ENCODE results near the gene PTRHD1. TPM values are rescaled to one million over a fixed set of nuclear protein-coding genes. Genes with fewer than 3 reads are reported as not detected.

PTRHD1 gene
- total and polyA plus RNA-seq, 7 experiments from 2014 or later, result 14.3 to 40.8 (median 23.5) TPM

DNA sequence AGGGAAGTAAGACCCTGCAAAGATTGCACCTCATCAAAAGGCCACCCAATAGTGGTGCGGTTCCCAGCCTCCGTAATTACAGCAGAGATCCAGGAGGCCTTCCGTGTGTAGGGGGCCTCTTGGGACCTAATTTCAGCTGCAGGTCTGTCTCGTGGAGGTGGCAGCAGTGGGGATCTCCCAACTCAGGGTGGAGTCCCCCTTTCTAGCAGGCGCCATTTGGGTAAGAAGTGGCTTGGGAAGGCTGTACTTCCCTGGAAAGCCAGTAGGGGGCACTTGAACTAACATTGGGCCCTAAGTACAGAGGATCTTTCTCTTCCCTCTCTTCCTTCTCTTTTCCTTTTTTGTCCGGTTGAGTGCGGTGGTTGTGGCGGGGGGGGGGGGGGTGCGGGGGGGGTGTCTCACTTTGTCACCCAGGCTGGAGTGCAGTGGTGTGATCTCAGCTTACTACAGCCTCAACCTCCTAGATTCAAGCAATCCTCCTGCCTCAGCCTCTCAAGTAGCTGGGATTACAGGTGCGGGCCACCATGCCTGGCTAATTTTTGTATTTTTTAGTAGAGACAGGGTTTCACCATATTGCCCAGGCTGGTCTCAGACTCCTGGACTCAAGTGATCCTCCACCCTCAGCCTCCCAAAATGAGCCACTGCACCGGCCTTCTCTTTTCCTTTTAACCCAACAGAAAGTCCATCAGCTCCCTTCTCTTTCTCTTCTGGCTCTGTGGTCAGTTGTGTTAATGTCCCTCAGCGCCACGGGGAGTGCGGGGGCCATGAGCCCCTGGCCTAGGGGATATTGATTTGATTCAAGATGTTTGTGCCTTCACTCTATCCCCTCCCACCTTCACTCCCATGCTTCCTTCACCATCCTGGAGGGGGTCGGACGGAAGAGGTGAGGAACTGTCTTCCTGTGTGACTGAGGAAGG, 32.0 kb upstream of the PTRHD1 start:
- H3K4me3 ChIP-seq (ENCODE audit: low read length), result no peak overlapping the region
- Mint-ChIP-seq H3K36me3 (peaks cover 0 to 16% (median 5%) of the 10 kb centered on the region in 5 donors), H3K27me3 (no peaks in the 10 kb centered on the region), H3K4me1 (peaks cover 4 to 23% (median 7%) of the 10 kb centered on the region in 7 donors), H3K27ac (peak overlapping the region in 2 of 9 donors; percentile 41 to 87), H3K9me3 (no peaks in the 10 kb centered on the region), H3K4me3 (no peak overlapping the region)
- ChIA-PET POLR2A (no interaction called here), CTCF (interaction anchor here (0.7 to 3.9 kb wide), 4 partner anchors 10 to 416 kb away, joined by 4 to 80 read pairs (median 12); no protein-coding TSS in a partner anchor)
- peaks cover 0 to 28% (median 0%) of the 10 kb centered on the region in 3 experiments for H3K36me3 ChIP-seq (ENCODE audit: control insufficient read depth in 2 of 3, insufficient read depth in 3 of 3, low read length in 3 of 3)
- DNase-seq, result peak in 4 of 9 donors; percentile 10 to 25 (median 16)
- H3K4me1 ChIP-seq (ENCODE audit: control insufficient read depth in 2 of 2, insufficient read depth in 2 of 2, low read length in 2 of 2), result peaks cover 0 to 4% of the 10 kb centered on the region in 2 donors
- ATAC-seq, result no peak
- H3K27ac ChIP-seq (ENCODE audit: low read depth, low read length), result no peak overlapping the region
- intact Hi-C loops (cut with micrococcal nuclease), result loop anchor here (5.0 kb wide), 2 partner anchors 302 to 372 kb away; no protein-coding TSS in a partner anchor
- H3K9me3 ChIP-seq (ENCODE audit: control insufficient read depth in 2 of 3, low read length in 3 of 3), result no peaks in the 10 kb centered on the region
- H3K27me3 ChIP-seq (ENCODE audit: control insufficient read depth in 2 of 2, insufficient read depth in 2 of 2, low read length in 2 of 2), result no peaks in the 10 kb centered on the region

GRCh38 chr2:24824071-24824588, 30.9 kb upstream of the PTRHD1 start:
- intact Hi-C loops (cut with micrococcal nuclease), result no loop called here
- Mint-ChIP-seq H3K36me3 (peaks cover 0 to 18% (median 5%) of the 10 kb centered on the region in 5 donors), H3K4me3 (no peak overlapping the region), H3K27ac (no peak overlapping the region), H3K9me3 (no peaks in the 10 kb centered on the region), H3K27me3 (no peaks in the 10 kb centered on the region), H3K4me1 (peaks cover 4 to 23% (median 7%) of the 10 kb centered on the region in 7 donors)
- peaks cover 0 to 37% (median 0%) of the 10 kb centered on the region in 3 experiments for H3K36me3 ChIP-seq (ENCODE audit: control insufficient read depth in 2 of 3, insufficient read depth in 3 of 3, low read length in 3 of 3)
- DNase-seq (peak in 1 of 9 donors; percentile 15), ATAC-seq (no peak)
- POLR2A ChIA-PET, result no interaction called here
- peaks cover 0 to 4% of the 10 kb centered on the region in 2 donors for H3K4me1 ChIP-seq (ENCODE audit: control insufficient read depth in 2 of 2, insufficient read depth in 2 of 2, low read length in 2 of 2)
- no peak overlapping the region for H3K4me3 ChIP-seq (ENCODE audit: low read length)
- no peaks in the 10 kb centered on the region for H3K27me3 ChIP-seq (ENCODE audit: control insufficient read depth in 2 of 2, insufficient read depth in 2 of 2, low read length in 2 of 2)
- no peaks in the 10 kb centered on the region for H3K9me3 ChIP-seq (ENCODE audit: control insufficient read depth in 2 of 3, low read length in 3 of 3)
- H3K27ac ChIP-seq (ENCODE audit: low read depth, low read length), result no peak overlapping the region
- CTCF ChIA-PET, result interaction anchor here (0.7 to 2.1 kb wide), 3 partner anchors 86 to 415 kb away, joined by 3 to 4 read pairs (median 3); no protein-coding TSS in a partner anchor

GRCh38 chr2:24822049-24822706, 29.0 kb upstream of the PTRHD1 start:
- Histone ChIP-seq H3K36me3 (ENCODE audit: control insufficient read depth in 2 of 3, insufficient read depth in 3 of 3, low read length in 3 of 3) (peaks cover 0 to 42% (median 0%) of the 10 kb centered on the region in 3 experiments), H3K4me3 (ENCODE audit: low read length) (no peak overlapping the region), H3K4me1 (ENCODE audit: control insufficient read depth in 2 of 2, insufficient read depth in 2 of 2, low read length in 2 of 2) (peaks cover 0 to 4% of the 10 kb centered on the region in 2 donors), H3K27me3 (ENCODE audit: control insufficient read depth in 2 of 2, insufficient read depth in 2 of 2, low read length in 2 of 2) (no peaks in the 10 kb centered on the region), H3K27ac (ENCODE audit: low read depth, low read length) (no peak overlapping the region), H3K9me3 (ENCODE audit: control insufficient read depth in 2 of 3, low read length in 3 of 3) (no peaks in the 10 kb centered on the region)
- intact Hi-C loops (cut with micrococcal nuclease), result no loop called here
- CTCF ChIA-PET, result interaction anchor here (1.2 kb wide), 1 partner anchor 412 kb away, joined by 5 read pairs; no protein-coding TSS in a partner anchor
- Mint-ChIP-seq H3K9me3 (no peaks in the 10 kb centered on the region), H3K27ac (no peak overlapping the region), H3K27me3 (no peaks in the 10 kb centered on the region), H3K36me3 (peaks cover 0 to 25% (median 5%) of the 10 kb centered on the region in 5 donors), H3K4me1 (peaks cover 0 to 20% (median 4%) of the 10 kb centered on the region in 7 donors), H3K4me3 (no peak overlapping the region)
- DNase-seq (peak in 1 of 9 donors; percentile 10), ATAC-seq (no peak)
- POLR2A ChIA-PET, result no interaction called here

- DNase-seq, result no peak
- no peak for ATAC-seq
- Histone ChIP-seq H3K4me3 (ENCODE audit: low read length) (no peak overlapping the region), H3K36me3 (ENCODE audit: control insufficient read depth in 2 of 3, insufficient read depth in 3 of 3, low read length in 3 of 3) (peaks cover 0 to 43% (median 0%) of the 10 kb centered on the region in 3 experiments), H3K4me1 (ENCODE audit: control insufficient read depth in 2 of 2, insufficient read depth in 2 of 2, low read length in 2 of 2) (peaks cover 0 to 4% of the 10 kb centered on the region in 2 donors), H3K27ac (ENCODE audit: low read depth, low read length) (no peak overlapping the region), H3K9me3 (ENCODE audit: control insufficient read depth in 2 of 3, low read length in 3 of 3) (no peaks in the 10 kb centered on the region), H3K27me3 (ENCODE audit: control insufficient read depth in 2 of 2, insufficient read depth in 2 of 2, low read length in 2 of 2) (no peaks in the 10 kb centered on the region)
- ChIA-PET POLR2A (no interaction called here), CTCF (no interaction called here)
- intact Hi-C loops (cut with micrococcal nuclease), result no loop called here
- Mint-ChIP-seq H3K27ac (no peak overlapping the region), H3K4me3 (no peak overlapping the region), H3K36me3 (peaks cover 2 to 32% (median 11%) of the 10 kb centered on the region in 5 donors), H3K27me3 (no peaks in the 10 kb centered on the region), H3K9me3 (no peaks in the 10 kb centered on the region), H3K4me1 (peaks cover 0 to 14% (median 2%) of the 10 kb centered on the region in 7 donors)
These were observed 28.3 kb upstream of the PTRHD1 start for GRCh38 chr2:24821433-24821891.

- H3K4me1 Mint-ChIP-seq, result peaks cover 0 to 7% (median 0%) of the 10 kb centered on the region in 7 donors
- H3K4me1 ChIP-seq (ENCODE audit: control insufficient read depth in 2 of 2, insufficient read depth in 2 of 2, low read length in 2 of 2), result no peaks in the 10 kb centered on the region
- ATAC-seq (no peak), DNase-seq (peak in 1 of 9 donors; percentile 16)
- no peaks in the 10 kb centered on the region for H3K27me3 ChIP-seq (ENCODE audit: control insufficient read depth in 2 of 2, insufficient read depth in 2 of 2, low read length in 2 of 2)
- no peak overlapping the region for H3K27ac Mint-ChIP-seq
- H3K36me3 ChIP-seq (ENCODE audit: control insufficient read depth in 2 of 3, insufficient read depth in 3 of 3, low read length in 3 of 3), result peaks cover 0 to 48% (median 0%) of the 10 kb centered on the region in 3 experiments
- peaks cover 6 to 36% (median 11%) of the 10 kb centered on the region in 5 donors for H3K36me3 Mint-ChIP-seq
- H3K27ac ChIP-seq (ENCODE audit: low read depth, low read length), result no peak overlapping the region
- H3K9me3 ChIP-seq (ENCODE audit: control insufficient read depth in 2 of 3, low read length in 3 of 3), result no peaks in the 10 kb centered on the region
- CTCF ChIA-PET, result interaction anchor here (2.0 kb wide), 1 partner anchor 12 kb away, joined by 4 read pairs; no protein-coding TSS in a partner anchor
- H3K9me3 Mint-ChIP-seq, result no peaks in the 10 kb centered on the region
- intact Hi-C loops (cut with micrococcal nuclease), result no loop called here
- no peaks in the 10 kb centered on the region for H3K27me3 Mint-ChIP-seq
- no peak overlapping the region for H3K4me3 Mint-ChIP-seq
- no peak overlapping the region for H3K4me3 ChIP-seq (ENCODE audit: low read length)
- POLR2A ChIA-PET, result no interaction called here
These were observed 27.6 kb upstream of the PTRHD1 start for GRCh38 chr2:24820598-24821432.

DNA sequence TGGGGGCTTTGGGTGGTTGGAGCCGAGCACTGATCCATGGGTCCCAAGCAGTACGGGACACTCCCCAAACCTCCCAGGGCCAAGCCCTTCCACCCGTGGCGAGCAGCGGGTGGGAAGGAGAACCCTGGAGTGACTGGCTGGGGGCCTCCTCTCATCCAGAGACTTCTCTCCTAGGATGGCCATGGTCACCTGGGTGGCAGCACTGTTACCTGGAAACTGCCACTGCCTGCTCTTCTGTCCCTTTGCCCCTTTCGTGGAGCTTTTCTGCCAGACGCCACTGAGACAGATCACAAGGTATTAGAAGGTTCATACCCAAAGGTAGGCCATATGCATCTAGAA, 27.0 kb upstream of the PTRHD1 start:
- Histone ChIP-seq H3K27me3 (ENCODE audit: control insufficient read depth in 2 of 2, insufficient read depth in 2 of 2, low read length in 2 of 2) (no peaks in the 10 kb centered on the region), H3K9me3 (ENCODE audit: control insufficient read depth in 2 of 3, low read length in 3 of 3) (no peaks in the 10 kb centered on the region), H3K4me1 (ENCODE audit: control insufficient read depth in 2 of 2, insufficient read depth in 2 of 2, low read length in 2 of 2) (no peaks in the 10 kb centered on the region), H3K4me3 (ENCODE audit: low read length) (no peak overlapping the region), H3K27ac (ENCODE audit: low read depth, low read length) (no peak overlapping the region), H3K36me3 (ENCODE audit: control insufficient read depth in 2 of 3, insufficient read depth in 3 of 3, low read length in 3 of 3) (peaks cover 0 to 48% (median 2%) of the 10 kb centered on the region in 3 experiments)
- Mint-ChIP-seq H3K36me3 (peaks cover 8 to 42% (median 12%) of the 10 kb centered on the region in 5 donors), H3K27ac (no peak overlapping the region), H3K27me3 (no peaks in the 10 kb centered on the region), H3K4me1 (peaks cover 0 to 7% (median 0%) of the 10 kb centered on the region in 7 donors), H3K4me3 (no peak overlapping the region), H3K9me3 (no peaks in the 10 kb centered on the region)
- CTCF ChIA-PET, result interaction anchor here (2.0 kb wide), 1 partner anchor 11 kb away, joined by 4 read pairs; no protein-coding TSS in a partner anchor
- DNase-seq, result no peak
- POLR2A ChIA-PET, result no interaction called here
- intact Hi-C loops (cut with micrococcal nuclease), result no loop called here
- no peak for ATAC-seq

Data from naive thymus-derived CD4-positive, alpha-beta T cell (primary cell).